ENCODE measurements around the gene MYEF2.

MYEF2 gene

DNA sequence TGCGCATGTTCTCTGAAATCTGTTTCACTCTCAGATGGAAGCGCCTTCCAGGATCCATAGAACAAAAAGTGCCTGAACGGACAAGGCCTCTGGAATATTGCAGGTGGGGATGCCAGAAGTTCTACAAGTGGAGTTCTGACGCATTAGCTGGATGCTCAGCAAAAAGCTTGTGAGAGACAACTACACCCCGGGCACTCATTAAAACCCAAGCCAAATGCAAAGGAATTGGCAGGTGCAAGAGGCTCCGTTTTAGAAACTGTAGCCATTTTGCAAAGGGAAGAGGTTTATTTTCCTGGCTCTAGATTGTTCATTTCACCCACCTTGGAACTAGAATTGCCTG is 92.5 kb downstream of the MYEF2 start:
- H3K36me3 Mint-ChIP-seq, result no peaks in the 10 kb centered on the region
- no peak overlapping the region for H3K27ac Mint-ChIP-seq
- no peaks in the 10 kb centered on the region for H3K4me1 Mint-ChIP-seq
- H3K9me3 Mint-ChIP-seq, result no peaks in the 10 kb centered on the region
- no peak overlapping the region for H3K4me3 Mint-ChIP-seq
- no peaks in the 10 kb centered on the region for H3K27me3 Mint-ChIP-seq
- no peak for ATAC-seq

GRCh38 chr15:48084759-48085590 is 93.1 kb downstream of the MYEF2 start:
- H3K4me1 Mint-ChIP-seq, result no peaks in the 10 kb centered on the region
- ATAC-seq, result no peak
- H3K9me3 Mint-ChIP-seq, result no peaks in the 10 kb centered on the region
- no peak overlapping the region for H3K4me3 Mint-ChIP-seq
- H3K36me3 Mint-ChIP-seq, result no peaks in the 10 kb centered on the region
- no peaks in the 10 kb centered on the region for H3K27me3 Mint-ChIP-seq
- H3K27ac Mint-ChIP-seq, result no peak overlapping the region

All from stimulated activated memory B cell treated with anti-CD40 and anti-IgM and Interleukin-4, amounts not matched to agents 10 μg/mL and 1 μg/mL and 100 μg/mL, for 72 hours (primary cell).